ENCODE results near the gene RMND5B.

RMND5B gene

DNA sequence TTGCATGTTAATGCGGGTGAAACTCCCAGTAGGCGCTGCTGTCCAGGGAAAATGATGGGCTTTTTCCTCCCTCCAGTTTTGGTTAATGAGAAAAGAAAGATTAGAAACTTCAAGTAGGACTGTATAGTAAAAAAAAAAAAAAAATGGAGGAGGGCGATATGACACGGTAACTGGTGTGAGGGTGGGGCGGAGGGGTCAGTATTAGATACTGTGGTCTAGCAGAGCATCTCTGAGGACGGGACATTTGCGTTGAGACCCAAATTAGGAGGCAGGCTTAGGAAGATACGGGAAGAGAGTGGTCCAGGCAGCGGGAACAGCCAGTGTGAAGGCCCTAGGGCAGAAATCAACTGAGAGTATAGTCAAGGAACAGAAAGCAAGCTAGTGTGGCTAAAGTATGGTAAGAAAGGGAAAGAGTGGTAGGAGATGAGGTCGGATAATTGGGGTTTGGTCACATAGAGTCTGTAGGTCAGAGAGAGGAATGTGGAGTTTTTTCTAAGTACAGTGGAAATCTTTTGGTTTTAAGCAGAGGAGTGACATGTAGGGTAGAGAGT is 707 bp downstream of the RMND5B start:
- no peak for DNase-seq (ENCODE audit: low spot score)

- no peak for DNase-seq (ENCODE audit: low spot score)
Measured at GRCh38 chr5:178136990-178137389, 6.2 kb downstream of the RMND5B start.

GRCh38 chr5:178137991-178138390 is 7.2 kb downstream of the RMND5B start:
- DNase-seq (ENCODE audit: low spot score), result no peak

DNA sequence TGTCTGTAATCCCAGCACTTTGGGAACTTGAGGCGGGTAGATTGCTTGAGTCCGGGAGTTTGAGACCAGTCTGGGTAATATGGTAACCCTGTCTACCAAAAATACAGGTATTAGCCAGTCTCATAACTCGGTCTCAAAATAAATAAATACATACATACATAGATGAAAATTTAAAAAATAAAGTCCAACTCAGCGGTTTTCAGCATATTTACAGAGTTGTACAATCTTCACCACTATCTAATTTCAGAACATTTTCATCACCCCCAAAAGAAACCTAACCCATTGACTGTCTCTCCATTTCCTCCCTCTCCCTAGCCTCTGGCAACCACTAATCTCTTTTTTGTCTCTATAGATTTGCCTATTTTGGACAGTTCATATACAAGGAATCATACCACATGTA is 10.7 kb downstream of the RMND5B start:
- DNase-seq (ENCODE audit: low spot score), result no peak

GRCh38 chr5:178142642-178143041 is 11.8 kb downstream of the RMND5B start:
- no peak for DNase-seq (ENCODE audit: low spot score)

- DNase-seq (ENCODE audit: low spot score), result no peak
Measured at GRCh38 chr5:178143246-178143645, 12.4 kb downstream of the RMND5B start.

- no peak for DNase-seq (ENCODE audit: low spot score)
Measured at GRCh38 chr5:178143901-178144300, 13.1 kb downstream of the RMND5B start.

GRCh38 chr5:178145965-178146820 is 15.4 kb downstream of the RMND5B start:
- DNase-seq (ENCODE audit: low spot score), result peak; percentile 40

DNA sequence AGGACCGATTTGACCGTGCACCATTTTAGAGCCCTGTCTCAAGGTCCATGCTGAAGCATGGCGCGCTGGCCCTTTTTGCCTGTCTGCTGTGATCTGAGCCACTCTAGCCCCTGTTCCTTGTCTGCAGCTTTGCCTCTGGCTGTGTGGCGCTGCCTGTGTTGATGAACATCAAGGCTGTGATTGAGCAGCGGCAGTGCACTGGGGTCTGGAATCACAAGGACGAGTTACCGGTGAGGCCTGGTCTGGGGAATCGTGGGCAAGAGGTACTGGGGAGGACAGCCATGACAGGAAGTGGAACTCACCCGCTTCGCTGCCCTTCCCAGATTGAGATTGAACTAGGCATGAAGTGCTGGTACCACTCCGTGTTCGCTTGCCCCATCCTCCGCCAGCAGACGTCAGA is 16.6 kb downstream of the RMND5B start:
- DNase-seq (ENCODE audit: low spot score), result no peak

- DNase-seq (ENCODE audit: low spot score), result no peak
Measured at GRCh38 chr5:178149199-178149932, 18.6 kb downstream of the RMND5B start.

DNA sequence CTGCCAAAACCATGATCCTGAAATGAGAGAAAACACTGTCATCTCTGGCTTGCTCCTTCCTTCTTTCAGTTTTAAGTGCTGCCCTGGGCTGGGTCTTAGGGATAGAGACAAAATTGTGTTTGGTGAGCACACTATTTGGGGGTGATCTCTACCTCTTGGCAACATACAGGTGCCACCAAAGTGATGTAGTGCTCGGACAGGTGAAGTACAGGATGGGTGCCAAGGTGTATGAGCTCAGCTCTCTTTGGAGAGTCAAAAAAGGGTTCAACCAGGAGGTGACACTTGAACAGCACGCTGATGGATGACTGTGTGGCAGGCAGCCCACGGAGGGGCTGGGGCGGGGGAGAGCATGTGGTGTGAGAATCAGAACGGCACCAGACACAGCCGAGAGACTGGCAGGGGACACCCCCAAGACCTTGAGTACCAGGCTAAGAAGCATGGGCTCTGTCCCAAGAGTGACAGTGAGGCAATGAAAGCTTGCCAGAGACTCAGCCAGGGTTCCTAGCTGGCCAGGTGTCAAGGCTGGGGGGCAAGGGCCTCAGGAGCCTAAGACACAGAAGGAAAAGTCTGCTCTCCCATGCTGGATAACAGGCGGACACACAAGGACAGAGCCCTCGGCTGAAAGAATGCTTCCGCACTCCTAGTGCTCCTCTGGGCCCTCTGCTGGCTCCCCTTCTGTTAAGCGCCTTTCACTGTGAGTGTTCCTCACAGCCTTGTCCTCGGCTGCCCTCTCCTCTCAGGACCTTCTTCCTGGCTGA is 20.3 kb downstream of the RMND5B start:
- DNase-seq (ENCODE audit: low spot score), result no peak

DNA sequence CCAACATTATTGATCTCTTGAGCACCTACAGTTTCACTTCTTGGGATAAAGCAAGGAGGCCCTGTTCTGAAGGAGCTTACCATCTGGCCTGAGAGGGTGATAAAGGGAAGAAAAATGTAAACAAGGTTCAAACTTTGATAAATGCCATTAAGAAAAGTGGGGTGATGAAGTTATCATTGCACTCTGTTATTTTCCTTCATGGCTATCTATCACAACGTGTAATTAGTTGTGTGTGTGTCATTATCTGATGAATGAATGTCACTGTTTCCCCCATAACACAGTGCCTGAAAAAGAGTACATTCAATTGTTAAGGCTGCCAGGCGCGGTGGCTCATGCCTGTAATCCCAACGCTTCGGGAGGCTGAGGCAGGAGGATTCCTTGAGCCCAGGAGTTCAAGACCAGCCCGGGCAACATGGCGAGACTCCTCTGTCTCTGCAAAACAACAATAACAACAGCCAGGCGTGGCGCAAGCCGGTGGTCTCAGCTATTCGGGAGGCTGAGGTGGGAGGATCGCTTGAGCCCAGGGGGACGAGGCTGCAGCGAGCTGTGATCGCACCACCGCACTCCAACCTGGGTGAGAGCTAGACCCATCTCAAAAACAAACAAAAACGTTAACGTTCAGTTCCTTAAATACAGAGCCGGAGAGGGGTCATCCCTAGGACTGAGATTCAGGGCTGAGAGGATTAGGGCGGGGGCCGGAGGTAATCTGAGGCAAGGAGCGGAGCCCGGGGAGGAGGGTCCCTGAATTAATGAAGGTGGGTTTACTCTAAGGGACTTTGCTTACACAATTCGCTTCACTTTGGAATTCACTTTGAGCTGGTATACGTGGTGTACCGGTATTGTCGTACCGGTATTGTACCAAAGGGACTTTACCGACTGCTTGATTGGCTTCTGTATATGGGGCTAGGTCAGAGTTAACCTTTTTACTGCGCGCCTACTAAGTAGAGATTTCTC is 22.0 kb downstream of the RMND5B start:
- no peak for DNase-seq (ENCODE audit: low spot score)

GRCh38 chr5:178153530-178154340 is 22.9 kb downstream of the RMND5B start, which contains the start of gene NHP2:
Gene NHP2 (minus strand): TSS chr5:178153885. CDS start chr5:178153817, 68 bp downstream.
- DNase-seq (ENCODE audit: low spot score), result peak; percentile 100

DNA sequence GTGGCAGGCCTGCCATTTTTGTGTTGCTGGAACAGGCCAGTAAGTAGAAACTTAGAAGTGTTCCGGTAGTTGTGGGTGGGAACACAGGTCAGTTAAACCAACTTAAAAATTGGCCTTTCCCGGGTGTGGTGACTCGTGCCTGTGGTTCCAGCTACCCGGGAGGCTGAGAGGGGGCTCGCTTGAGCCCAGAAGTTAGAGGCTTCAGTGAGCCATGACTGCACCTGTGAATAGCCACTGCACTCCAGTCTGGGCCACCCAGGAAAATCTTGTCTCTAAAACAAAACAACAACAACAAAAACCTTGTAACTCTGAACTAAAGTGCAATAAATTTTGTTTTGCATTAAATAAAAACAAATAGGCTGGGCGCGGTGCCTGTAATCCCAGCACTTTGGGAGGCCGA is 24.3 kb downstream of the RMND5B start:
- DNase-seq (ENCODE audit: low spot score), result no peak

- DNase-seq (ENCODE audit: low spot score), result no peak
Measured at GRCh38 chr5:178160176-178160575, 29.4 kb downstream of the RMND5B start.

DNA sequence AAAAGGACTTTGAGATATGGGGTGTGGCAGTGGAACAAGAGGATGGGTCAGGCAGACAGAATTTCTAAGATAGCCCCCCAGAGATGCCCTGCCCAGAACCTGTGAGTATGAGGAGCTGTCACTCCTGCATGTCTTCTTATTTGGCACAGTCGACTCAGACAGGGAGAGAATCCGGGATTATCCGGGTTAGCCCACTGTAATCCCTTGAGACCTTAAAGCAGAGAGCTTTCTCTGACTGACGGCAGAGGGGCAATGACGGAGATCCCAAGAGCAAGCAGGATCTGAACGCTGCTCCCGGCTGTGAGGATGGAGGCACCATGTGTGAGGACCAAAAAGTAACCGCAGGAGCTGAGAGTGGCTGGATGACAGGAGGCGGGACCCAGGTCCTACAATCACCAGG is 31.7 kb downstream of the RMND5B start:
- DNase-seq (ENCODE audit: low spot score), result no peak

DNA sequence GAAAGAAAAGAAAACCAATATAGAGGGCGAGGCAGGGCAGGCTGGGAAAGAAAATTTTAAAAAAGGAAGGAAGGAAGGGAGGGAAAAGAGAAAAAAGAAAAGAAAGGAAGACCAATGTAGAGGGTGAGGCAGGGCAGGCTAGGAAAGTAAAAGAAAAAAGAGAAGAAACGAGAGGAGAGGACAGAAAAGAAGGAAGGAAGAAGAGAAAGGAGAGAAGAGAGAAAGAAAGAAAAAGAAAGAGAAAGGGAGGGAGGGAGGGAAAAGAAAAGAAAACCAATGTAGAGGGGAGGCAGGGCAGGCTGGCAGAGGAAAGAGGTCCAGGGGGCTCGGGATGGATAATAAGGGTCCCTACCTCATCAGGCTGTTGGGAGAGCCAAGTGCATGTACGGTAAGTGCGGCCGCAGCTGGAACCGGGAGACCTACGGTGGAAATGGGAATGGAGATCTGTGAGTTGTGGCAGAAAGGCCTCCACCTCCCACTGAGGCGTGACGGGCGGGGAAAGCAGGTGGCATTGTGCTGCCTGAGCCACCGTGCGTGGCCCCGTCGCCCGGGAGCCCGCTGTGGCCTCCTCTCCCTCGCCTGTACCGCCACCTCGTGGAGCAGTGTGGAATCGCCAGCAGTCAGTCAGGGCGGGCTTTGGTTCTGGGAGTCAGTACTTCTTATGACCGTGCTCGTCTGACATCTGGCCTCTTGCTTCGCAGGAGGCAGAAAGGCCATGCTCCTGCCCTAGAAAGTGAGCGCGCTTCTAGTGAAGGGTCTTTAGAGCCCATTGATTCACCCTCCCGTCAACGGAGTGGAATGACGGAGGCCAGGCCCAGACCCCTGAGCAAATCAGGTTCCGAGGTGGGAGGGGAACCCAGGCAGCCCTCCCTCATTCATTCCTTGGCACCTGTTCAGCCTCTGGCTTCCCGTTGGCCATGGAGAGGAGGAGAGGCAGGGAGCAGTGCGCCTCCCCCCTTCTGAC is 33.2 kb downstream of the RMND5B start:
- peak; percentile 86 for DNase-seq (ENCODE audit: low spot score)

GRCh38 chr5:178165581-178165980 is 34.8 kb downstream of the RMND5B start:
- no peak for DNase-seq (ENCODE audit: low spot score)

DNA sequence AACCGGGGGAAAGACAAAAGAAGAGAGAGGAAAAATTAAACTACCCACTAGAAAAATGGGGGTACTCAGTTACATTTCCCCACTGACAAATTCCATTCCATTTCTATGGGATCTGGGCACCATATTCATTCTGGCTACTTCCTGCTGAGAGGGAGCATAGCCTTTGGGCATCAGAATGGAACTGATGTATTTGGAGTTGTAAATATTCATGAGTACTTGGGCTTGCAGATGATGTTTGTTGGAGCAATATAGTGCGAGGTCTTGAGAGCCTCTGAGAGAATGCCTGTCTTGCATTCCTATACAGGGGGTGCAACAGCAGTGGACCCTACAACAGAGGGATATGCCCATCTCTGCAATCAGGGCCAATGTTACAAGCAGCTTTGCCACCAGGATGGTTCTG is 39.6 kb downstream of the RMND5B start:
- no peak for DNase-seq (ENCODE audit: low spot score)

Measured in Ammon's horn (tissue), 1 donor.